KOPT-K1 (cell line): ENCODE data around the gene TNFSF11.

Source experiments
- H3K27ac ChIP-seq: fragments of 200-600 bp; sonication (generic); 2 replicates; pipeline ENCODE4 v1.5.1; 2016; ENCODE audit warnings: antibody characterized with exemption, mild to moderate bottlenecking, low read depth, low read length; ENCODE audit not compliant: poor library complexity, severe bottlenecking
- H3K36me3 ChIP-seq: fragments of 200-600 bp; sonication (generic); 2 replicates; pipeline ENCODE4 v1.5.1; 2017; ENCODE audit warnings: antibody characterized with exemption, mild to moderate bottlenecking, low read length, moderate library complexity; ENCODE audit not compliant: insufficient read depth
- H3K9me3 ChIP-seq: fragments of 200-600 bp; sonication (generic); 2 replicates; pipeline ENCODE4 v1.5.1; 2017; ENCODE audit warnings: antibody characterized with exemption, low read length, mild to moderate bottlenecking; ENCODE audit not compliant: insufficient read depth, poor library complexity, severe bottlenecking

The TNFSF11 gene

GRCh38 chr13:42577538-42577937, 3.6 kb downstream of the TNFSF11 start:
- no peak overlapping the region for H3K27ac ChIP-seq
- no peaks in the 10 kb centered on the region for H3K36me3 ChIP-seq
- peaks cover 3% of the 10 kb centered on the region for H3K9me3 ChIP-seq

- no peak overlapping the region for H3K27ac ChIP-seq
- H3K36me3 ChIP-seq: no peaks in the 10 kb centered on the region
These were observed 6.7 kb downstream of the TNFSF11 start for GRCh38 chr13:42580644-42581043.

GRCh38 chr13:42581427-42581826, 7.5 kb downstream of the TNFSF11 start:
- H3K27ac ChIP-seq: no peak overlapping the region
- H3K9me3 ChIP-seq: no peaks in the 10 kb centered on the region
- no peaks in the 10 kb centered on the region for H3K36me3 ChIP-seq

More at GRCh38 chr13:42580644-42581043, 6.7 kb downstream of the TNFSF11 start:
- H3K9me3 ChIP-seq: no peaks in the 10 kb centered on the region

GRCh38 chr13:42591602-42592001, 17.6 kb downstream of the TNFSF11 start:
- H3K27ac ChIP-seq: no peak overlapping the region
- no peaks in the 10 kb centered on the region for H3K36me3 ChIP-seq
- H3K9me3 ChIP-seq: no peaks in the 10 kb centered on the region

- Histone ChIP-seq H3K36me3 (no peaks in the 10 kb centered on the region), H3K9me3 (no peaks in the 10 kb centered on the region), H3K27ac (no peak overlapping the region)
These were observed 19.3 kb downstream of the TNFSF11 start for GRCh38 chr13:42592915-42593900.

- no peaks in the 10 kb centered on the region for H3K9me3 ChIP-seq
- no peaks in the 10 kb centered on the region for H3K36me3 ChIP-seq
- H3K27ac ChIP-seq: no peak overlapping the region
These were observed 20.7 kb downstream of the TNFSF11 start for GRCh38 chr13:42594481-42595252.

- Histone ChIP-seq H3K9me3 (no peaks in the 10 kb centered on the region), H3K36me3 (no peaks in the 10 kb centered on the region), H3K27ac (no peak overlapping the region)
These were observed 21.3 kb downstream of the TNFSF11 start for GRCh38 chr13:42595253-42595571.

GRCh38 chr13:42597505-42597904, 23.6 kb downstream of the TNFSF11 start:
- Histone ChIP-seq H3K27ac (no peak overlapping the region), H3K9me3 (no peaks in the 10 kb centered on the region), H3K36me3 (no peaks in the 10 kb centered on the region)

GRCh38 chr13:42600943-42601342, 27.0 kb downstream of the TNFSF11 start:
- Histone ChIP-seq H3K27ac (no peak overlapping the region), H3K9me3 (no peaks in the 10 kb centered on the region), H3K36me3 (no peaks in the 10 kb centered on the region)

- no peaks in the 10 kb centered on the region for H3K36me3 ChIP-seq
- no peak overlapping the region for H3K27ac ChIP-seq
- H3K9me3 ChIP-seq: no peaks in the 10 kb centered on the region
These were observed 29.0 kb downstream of the TNFSF11 start for GRCh38 chr13:42602906-42603305.

- H3K9me3 ChIP-seq: no peaks in the 10 kb centered on the region
- no peak overlapping the region for H3K27ac ChIP-seq
- H3K36me3 ChIP-seq: no peaks in the 10 kb centered on the region
These were observed 29.6 kb downstream of the TNFSF11 start for GRCh38 chr13:42603571-42603970.

- H3K9me3 ChIP-seq: no peaks in the 10 kb centered on the region
- H3K27ac ChIP-seq: no peak overlapping the region
These were observed 33.6 kb downstream of the TNFSF11 start for GRCh38 chr13:42607546-42607945.

GRCh38 chr13:42610649-42611048, 36.7 kb downstream of the TNFSF11 start:
- Histone ChIP-seq H3K9me3 (no peaks in the 10 kb centered on the region), H3K27ac (no peak overlapping the region), H3K36me3 (no peaks in the 10 kb centered on the region)

More at GRCh38 chr13:42607546-42607945, 33.6 kb downstream of the TNFSF11 start:
- H3K36me3 ChIP-seq: no peaks in the 10 kb centered on the region

GRCh38 chr13:42611086-42611779, 37.3 kb downstream of the TNFSF11 start:
- no peaks in the 10 kb centered on the region for H3K9me3 ChIP-seq
- no peak overlapping the region for H3K27ac ChIP-seq
- no peaks in the 10 kb centered on the region for H3K36me3 ChIP-seq
